H9 (cell line): ENCODE measurements around the gene SELE. TPM values are rescaled to one million over a fixed set of nuclear protein-coding genes. Genes with fewer than 3 reads are reported as not detected.

ENCODE experiments used
- DNase-seq: peaks from one replicate; pipeline ENCODE4 v3.0.0-alpha.2; 2017
- H2AFZ ChIP-seq: one replicate; pipeline ENCODE4 v1.6.1; 2013; ENCODE audit warnings: mild to moderate bottlenecking, low read length, control low read depth, moderate library complexity
- H2AK5ac ChIP-seq: 2 replicates; pipeline ENCODE4 v1.6.1; 2013; ENCODE audit warnings: low read length, control low read depth, mixed read lengths; ENCODE audit not compliant: insufficient read length
- H2BK120ac ChIP-seq: one replicate; pipeline ENCODE4 v1.6.1; 2013; ENCODE audit warnings: low read depth, mild to moderate bottlenecking, low read length, control low read depth, inconsistent platforms; ENCODE audit not compliant: poor library complexity, severe bottlenecking
- H2BK12ac ChIP-seq: 2 replicates; pipeline ENCODE4 v1.6.1; 2013; ENCODE audit warnings: low read length, control low read depth, mixed read lengths, low read depth; ENCODE audit not compliant: insufficient read length
- H2BK15ac ChIP-seq: 2 replicates; pipeline ENCODE4 v1.6.1; 2013; ENCODE audit warnings: low read depth, low read length, control low read depth
- H2BK20ac ChIP-seq: one replicate; pipeline ENCODE4 v1.6.1; 2013; ENCODE audit warnings: low read depth, mild to moderate bottlenecking, low read length, control low read depth, inconsistent platforms; ENCODE audit not compliant: poor library complexity, severe bottlenecking
- H2BK5ac ChIP-seq: 2 replicates; pipeline ENCODE4 v1.6.1; 2013; ENCODE audit warnings: low read length, control low read depth, mixed read lengths; ENCODE audit not compliant: insufficient read length
- H3K14ac ChIP-seq: 2 replicates; pipeline ENCODE4 v1.6.1; 2013; ENCODE audit warnings: low read length, control low read depth; ENCODE audit not compliant: insufficient read depth
- H3K18ac ChIP-seq: 2 replicates; pipeline ENCODE4 v1.6.1; 2013; ENCODE audit warnings: low read depth, mild to moderate bottlenecking, mixed read lengths, low read length, control low read depth; ENCODE audit not compliant: insufficient read length
- H3K23ac ChIP-seq: 2 replicates; pipeline ENCODE4 v1.6.1; 2013; ENCODE audit warnings: low read length, control low read depth, mixed read lengths, low read depth; ENCODE audit not compliant: insufficient read length
- H3K23me2 ChIP-seq: 2 replicates; pipeline ENCODE4 v1.6.1; 2013; ENCODE audit warnings: low read depth, mild to moderate bottlenecking, mixed read lengths, low read length, control low read depth; ENCODE audit not compliant: insufficient read length, poor library complexity, severe bottlenecking
- H3K27ac ChIP-seq: 2 replicates; pipeline ENCODE4 v1.5.1; 2013; ENCODE audit warnings: low read length, control low read depth, mixed read lengths, low read depth; ENCODE audit not compliant: insufficient read length
- H3K27me3 ChIP-seq: 2 replicates; pipeline ENCODE4 v1.6.1; 2013; ENCODE audit warnings: low read length, control low read depth, inconsistent platforms; ENCODE audit not compliant: insufficient read depth
- H3K4ac ChIP-seq: 2 replicates; pipeline ENCODE4 v1.6.1; 2013; ENCODE audit warnings: low read depth, mild to moderate bottlenecking, control low read depth, inconsistent platforms, low read length, moderate library complexity
- H3K4me1 ChIP-seq: 2 replicates; pipeline ENCODE4 v1.6.1; 2013; ENCODE audit warnings: low read length, control low read depth, inconsistent platforms; ENCODE audit not compliant: insufficient read depth
- H3K4me2 ChIP-seq: 2 replicates; pipeline ENCODE4 v1.6.1; 2013; ENCODE audit warnings: low read length, control low read depth, mixed read lengths; ENCODE audit not compliant: insufficient read length, insufficient read depth
- H3K56ac ChIP-seq: 2 replicates; pipeline ENCODE4 v1.6.1; 2013; ENCODE audit warnings: low read depth, mild to moderate bottlenecking, mixed read lengths, low read length, control low read depth; ENCODE audit not compliant: insufficient read length
- H3K79me1 ChIP-seq: 2 replicates; pipeline ENCODE4 v1.6.1; 2013; ENCODE audit warnings: low read depth, mild to moderate bottlenecking, moderate library complexity, low read length, control low read depth, inconsistent platforms; ENCODE audit not compliant: insufficient read depth, poor library complexity, severe bottlenecking
- H3K79me2 ChIP-seq: 2 replicates; pipeline ENCODE4 v1.6.1; 2013; ENCODE audit warnings: low read length, control low read depth, inconsistent platforms; ENCODE audit not compliant: insufficient read depth
- H3K9ac ChIP-seq: 2 replicates; pipeline ENCODE4 v1.6.1; 2013; ENCODE audit warnings: low read length, control low read depth, mixed read lengths; ENCODE audit not compliant: insufficient read length; ENCODE audit errors: extremely low read depth
- H3K9me3 ChIP-seq: one replicate; pipeline ENCODE4 v1.6.1; 2013; ENCODE audit warnings: low read depth, low read length, inconsistent platforms; ENCODE audit not compliant: control insufficient read depth
- H3T11ph ChIP-seq: one replicate; pipeline ENCODE4 v1.6.1; 2013; ENCODE audit warnings: mild to moderate bottlenecking, low read length, control low read depth, inconsistent platforms
- H4K20me1 ChIP-seq: one replicate; pipeline ENCODE4 v1.6.1; 2013; ENCODE audit not compliant: control insufficient read depth, insufficient read length, insufficient read depth
- H4K5ac ChIP-seq: 2 replicates; pipeline ENCODE4 v1.6.1; 2013; ENCODE audit warnings: low read depth, mild to moderate bottlenecking, mixed read lengths, low read length, control low read depth; ENCODE audit not compliant: insufficient read length
- H4K8ac ChIP-seq: replicated peaks from 2 replicates; pipeline ENCODE4 v1.6.1; 2013; ENCODE audit warnings: low read length, control low read depth, mixed read lengths, low read depth; ENCODE audit not compliant: insufficient read length
- H4K91ac ChIP-seq: 2 replicates; pipeline ENCODE4 v1.6.1; 2013; ENCODE audit warnings: low read depth, mild to moderate bottlenecking, moderate library complexity, mixed read lengths, low read length, control low read depth; ENCODE audit not compliant: insufficient read length
- H3K27ac Mint-ChIP-seq, 3 experiments: 2 replicates in 2 of 3; 3 replicates in 1 of 3; pipeline ENCODE4 v1.8.0; 2020 to 2021; ENCODE audit warnings: mixed read lengths in 3 of 3, mild to moderate bottlenecking in 1 of 3, moderate library complexity in 1 of 3
- H3K27me3 Mint-ChIP-seq: 2 replicates; pipeline ENCODE4 v1.8.0; 2021; ENCODE audit warnings: low read depth, mild to moderate bottlenecking, moderate library complexity, mixed read lengths
- H3K36me3 Mint-ChIP-seq, 3 experiments: 2 replicates in 2 of 3; 3 replicates in 1 of 3; pipeline ENCODE4 v1.8.0; 2020 to 2021; ENCODE audit warnings: low read depth in 3 of 3, mixed read lengths in 3 of 3; ENCODE audit not compliant: insufficient read depth in 1 of 3
- H3K4me1 Mint-ChIP-seq, 2 experiments: 2 replicates each; pipeline ENCODE4 v1.8.0; 2020; ENCODE audit warnings: mixed read lengths in 2 of 2
- H3K4me3 Mint-ChIP-seq, 2 experiments: 2 replicates in 1 of 2; 3 replicates in 1 of 2; pipeline ENCODE4 v1.8.0; 2020 to 2021; ENCODE audit warnings: mild to moderate bottlenecking in 2 of 2, mixed read lengths in 2 of 2, moderate library complexity in 1 of 2
- H3K9me3 Mint-ChIP-seq, 2 experiments: 2 replicates in 1 of 2; 3 replicates in 1 of 2; pipeline ENCODE4 v1.8.0; 2020; ENCODE audit warnings: mild to moderate bottlenecking in 2 of 2, mixed read lengths in 2 of 2, moderate library complexity in 1 of 2
- CTCF ChIP-seq: fragments of 200-600 bp; sonication (generic); conservative IDR thresholded peaks from 3 replicates; pipeline ENCODE4 v1.8.0; 2021; ENCODE audit warnings: antibody characterized with exemption, mild to moderate bottlenecking
- WGBS: extraction: QIAGEN DNeasy Blood & Tissue Kit; methylation state at CpG from one replicate; pipeline ENCODE4 v1.1.7; 2013; ENCODE audit warnings: missing lambda C conversion rate, low lambda C conversion rate, mixed read lengths; ENCODE audit not compliant: insufficient read length; ENCODE audit errors: extremely low coverage; 5-methylcytosine and 5-hydroxymethylcytosine counted together
- total RNA-seq: library from RNA; stranded (reverse); gene quantifications from 2 replicates; pipeline ENCODE4 v1.2.1, GENCODE V29; 2021

Gene SELE
- total RNA-seq, 1 experiment from 2014 or later = not detected

DNA sequence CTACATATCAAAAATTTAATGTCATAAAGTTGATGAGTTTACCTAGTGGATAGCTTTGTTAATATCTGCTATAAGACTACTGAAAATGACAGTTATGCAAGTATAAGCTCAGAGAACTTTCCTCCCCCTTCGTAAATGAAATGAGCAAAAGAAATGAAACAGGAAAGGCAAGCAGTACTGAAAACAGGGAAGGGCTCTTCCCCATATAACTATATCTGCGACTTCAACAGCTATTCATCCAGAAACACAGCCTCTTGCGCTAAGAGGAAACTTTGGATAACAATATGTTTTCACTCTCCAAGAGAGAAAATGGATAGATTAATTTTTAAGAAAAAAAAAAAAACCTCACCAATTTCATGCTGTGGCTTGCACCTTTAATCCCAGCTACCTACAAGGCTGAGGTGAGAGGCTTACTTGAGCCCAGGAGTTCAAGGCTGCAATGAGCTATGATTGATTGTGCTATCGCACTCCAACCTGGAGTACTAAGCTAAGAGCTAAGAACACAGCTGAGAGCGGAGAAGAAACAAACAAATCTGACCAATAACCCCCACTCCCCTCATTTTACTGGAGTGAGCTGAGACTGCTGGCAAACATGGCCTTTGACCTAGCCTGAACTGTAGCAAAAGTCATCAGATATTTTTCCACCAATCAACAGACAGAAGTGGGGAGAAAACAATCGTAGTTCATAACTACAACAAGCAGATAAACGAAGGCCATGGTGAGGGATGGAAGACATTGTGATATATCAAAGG lies 31.9 kb upstream of the SELE start:
- H4K91ac ChIP-seq = no peak overlapping the region
- H2BK120ac ChIP-seq = no peak overlapping the region
- no peak overlapping the region for H4K8ac ChIP-seq
- H3K9me3 ChIP-seq = no peaks in the 10 kb centered on the region
- no peaks in the 10 kb centered on the region for H3K36me3 Mint-ChIP-seq
- H3K27ac ChIP-seq = no peak overlapping the region
- H3K27me3 ChIP-seq = no peaks in the 10 kb centered on the region
- H3K4ac ChIP-seq = no peak overlapping the region
- no peak overlapping the region for H3K4me2 ChIP-seq
- no peak overlapping the region for H3K27ac Mint-ChIP-seq
- H3K18ac ChIP-seq = no peak overlapping the region
- H3K79me2 ChIP-seq = no peaks in the 10 kb centered on the region
- H3T11ph ChIP-seq = no peak overlapping the region
- H3K27me3 Mint-ChIP-seq = no peaks in the 10 kb centered on the region; the same call in 1 of the 2 replicates
- DNase-seq = no peak
- no peak overlapping the region for H2BK5ac ChIP-seq
- no peak overlapping the region for H3K23ac ChIP-seq
- H4K20me1 ChIP-seq = no peaks in the 10 kb centered on the region
- no peaks in the 10 kb centered on the region for H3K4me1 Mint-ChIP-seq
- H3K14ac ChIP-seq = no peak overlapping the region
- H3K56ac ChIP-seq = no peak overlapping the region
- H2BK15ac ChIP-seq = 0 out of 2 replicates have a peak overlapping the region, but pooled peaks have one; percentile 33
- no peaks in the 10 kb centered on the region for H3K4me1 ChIP-seq
- H2AK5ac ChIP-seq = no peak overlapping the region
- H2BK12ac ChIP-seq = no peak overlapping the region
- H3K9ac ChIP-seq = no peak overlapping the region
- H3K4me3 Mint-ChIP-seq = no peak overlapping the region
- no CpG with 5 or more reads among the region's 7 CpGs for WGBS
- no peak overlapping the region for H4K5ac ChIP-seq
- no peak overlapping the region for H2AFZ ChIP-seq
- H2BK20ac ChIP-seq = no peak overlapping the region
- no peak for TF ChIP-seq CTCF
- H3K79me1 ChIP-seq = no peaks in the 10 kb centered on the region
- no peaks in the 10 kb centered on the region for H3K23me2 ChIP-seq
- H3K9me3 Mint-ChIP-seq = peaks cover 0 to 3% of the 10 kb centered on the region in 2 experiments; a peak in 1 of 5 replicates
